ENCODE measurements around the gene CTNND1. TPM values are rescaled to one million over a fixed set of nuclear protein-coding genes. Genes with fewer than 3 reads are reported as not detected.

CTNND1 gene
- total and polyA plus RNA-seq, 2 of the 8 experiments (the other 6 are each of a cell fraction or from before 2014, with no cell fraction given), result 91.9 to 164 TPM

DNA sequence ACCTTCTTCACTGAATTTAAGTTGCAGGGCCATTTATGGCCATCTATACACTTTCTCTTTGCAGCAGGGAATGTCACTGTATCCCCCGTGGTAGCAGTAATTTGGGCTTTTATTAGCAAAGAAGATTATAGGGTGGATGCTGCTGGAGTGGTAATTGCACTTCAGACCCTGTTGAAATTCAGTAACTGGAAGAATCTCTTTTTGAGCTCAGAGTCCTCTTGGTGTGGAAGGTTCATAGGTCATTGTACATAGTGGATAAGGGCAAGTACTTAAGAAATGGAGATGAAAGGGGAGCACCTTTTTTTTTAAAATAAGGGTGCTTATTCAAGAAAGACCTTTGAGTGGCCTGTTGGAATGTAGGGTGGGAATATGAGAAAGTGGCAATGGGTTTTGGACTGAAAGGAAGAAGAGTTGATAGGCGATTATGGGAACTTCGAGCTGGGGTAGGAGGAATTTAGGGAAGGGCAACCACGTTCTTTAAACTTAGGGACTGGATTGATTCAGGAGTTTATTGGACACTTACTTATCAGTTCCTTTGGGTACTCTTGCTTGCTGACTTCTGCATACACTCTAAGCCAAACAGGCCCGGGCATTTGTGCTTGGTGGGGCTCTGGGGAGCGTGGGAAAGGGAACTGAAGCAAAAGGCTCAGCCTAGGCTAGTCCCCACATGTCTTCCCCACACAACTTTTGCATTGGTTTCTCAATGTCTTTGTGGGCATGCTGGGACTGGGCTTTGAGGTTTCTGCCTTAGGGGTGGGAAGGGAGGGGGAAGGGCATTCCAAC, 26.5 kb downstream of the CTNND1 start:
- Histone ChIP-seq H3K4me3 (ENCODE audit: extremely low read depth in 1 of 4, insufficient read depth in 2 of 4, low read depth in 3 of 4, low read length in 4 of 4) (no peak overlapping the region), H2BK12ac (ENCODE audit: low read depth, low read length) (no peak overlapping the region), H3K14ac (ENCODE audit: insufficient read length) (no peak overlapping the region), H3K27me3 (replicated peaks in 1 of 4; ENCODE audit: control insufficient read depth in 3 of 4, extremely low read depth in 1 of 4, insufficient read depth in 3 of 4, low read length in 3 of 4) (no peaks in the 10 kb centered on the region), H3K4me1 (replicated peaks in 1 of 4; ENCODE audit: control insufficient read depth in 3 of 4, insufficient read depth in 4 of 4, low read length in 3 of 4) (peaks cover 0 to 9% (median 3%) of the 10 kb centered on the region in 4 experiments; a peak in 3 of 7 replicates), H2BK120ac (replicated peaks; ENCODE audit: low read depth, low read length) (no peak overlapping the region), H3K4me2 (ENCODE audit: insufficient read depth in 1 of 2, low read depth in 2 of 2, low read length in 2 of 2) (peak overlapping the region; percentile 26 to 47; a peak in 3 of 4 replicates), H4K5ac (ENCODE audit: insufficient read length, low read depth, low read length) (no peak overlapping the region), H3K79me2 (ENCODE audit: control insufficient read depth in 1 of 2, insufficient read depth in 2 of 2, low read length in 2 of 2) (peaks cover 3 to 96% of the 10 kb centered on the region in 2 experiments; a peak in 3 of 4 replicates), H2BK20ac (ENCODE audit: low read length) (no peak overlapping the region), H3K4ac (replicated peaks; ENCODE audit: insufficient read length, low read depth, low read length) (no peak overlapping the region), H2AK5ac (ENCODE audit: low read depth, low read length) (no peak overlapping the region), H2BK5ac (ENCODE audit: low read depth, low read length) (0 out of 2 replicates have a peak overlapping the region, but pooled peaks have one; percentile 12), H3K27ac (ENCODE audit: low read depth, low read length) (no peak overlapping the region), H3K23me2 (ENCODE audit: low read depth, low read length) (no peaks in the 10 kb centered on the region), H3K23ac (ENCODE audit: insufficient read length) (no peak overlapping the region), H4K91ac (replicated peaks; ENCODE audit: insufficient read length, low read length) (no peak overlapping the region), H4K8ac (ENCODE audit: extremely low read depth, insufficient read depth, low read length) (no peak overlapping the region), H3K9me3 (ENCODE audit: insufficient read depth in 2 of 2, low read depth in 1 of 2, low read length in 1 of 2) (no peaks in the 10 kb centered on the region), H2AFZ (ENCODE audit: low read length) (no peak overlapping the region), H4K20me1 (replicated peaks in 1 of 2; ENCODE audit: control insufficient read depth in 1 of 2, insufficient read depth in 2 of 2, low read length in 2 of 2) (peaks cover 3 to 8% of the 10 kb centered on the region in 2 experiments), H3K36me3 (ENCODE audit: control insufficient read depth in 2 of 4, insufficient read depth in 4 of 4, low read length in 3 of 4) (peaks cover 0 to 5% (median 2%) of the 10 kb centered on the region in 4 experiments; a peak in 3 of 8 replicates), H3K56ac (replicated peaks; ENCODE audit: insufficient read length, low read depth, low read length) (no peak overlapping the region), H2BK15ac (ENCODE audit: low read length) (no peak overlapping the region), H3K18ac (ENCODE audit: extremely low read depth, low read length) (no peak overlapping the region; the same call in 1 of the 2 replicates), H3K9ac (replicated peaks in 1 of 4; ENCODE audit: extremely low read depth in 1 of 4, low read depth in 3 of 4, low read length in 3 of 4) (peak overlapping the region in 1 of 4 experiments; percentile 16; a peak in 1 of 7 replicates), H3K79me1 (ENCODE audit: low read depth, low read length) (peaks cover 8% of the 10 kb centered on the region)
- DNase-seq (ENCODE audit: low read depth in 1 of 2, low spot score in 2 of 2) (no peak), FAIRE-seq (peak; percentile 55)
- TF ChIP-seq HDAC6 (IDR thresholded peaks at IDR 0.05; ENCODE audit: low read depth, low read length) (no peak), POLR2A (IDR thresholded peaks at IDR 0.05; ENCODE audit: control extremely low read depth in 1 of 2, low read depth in 2 of 2, low read length in 2 of 2) (peak in 1 of 2 experiments; percentile 31; a peak in 1 of 3 replicates)
- ChIA-PET POLR2A (ENCODE audit: partially characterized antibody) (interaction anchor here (0.7 to 5.5 kb wide), 3 partner anchors 10 to 258 kb away, joined by 3 to 42 read pairs (median 3); no protein-coding TSS in a partner anchor), CTCF (ENCODE audit: partially characterized antibody) (interaction anchor here (0.9 to 6.1 kb wide), 6 partner anchors 9 to 40 kb away, joined by 3 to 44 read pairs (median 4); partner anchors contain the start of gene BTBD18)
- WGBS, 2 experiments (ENCODE audit: extremely low coverage in 1 of 2, insufficient coverage in 1 of 2, insufficient read length in 1 of 2, insufficient replicate concordance in 2 of 2, low coverage in 1 of 2, low lambda C conversion rate in 2 of 2, missing lambda C conversion rate in 1 of 2), result 62% methylated on average over 6 of the region's 6 CpGs; no CpG with 5 or more reads in 1 of the 2 experiments
